ENCODE results near the gene NPL.

NPL gene

GRCh38 chr1:182768963-182769362 is 20.6 kb upstream of the NPL start:
- no peak for TF ChIP-seq USF1 (IDR thresholded peaks at IDR 0.05)

GRCh38 chr1:182770232-182770631 is 19.3 kb upstream of the NPL start:
- TF ChIP-seq REST (IDR thresholded peaks at IDR 0.05; ENCODE audit: low read depth) (no peak), YY1 (IDR thresholded peaks at IDR 0.05; ENCODE audit: low read depth) (no peak), CREB1 (IDR thresholded peaks at IDR 0.05; ENCODE audit: low read depth) (no peak), RAD21 (IDR thresholded peaks at IDR 0.05; ENCODE audit: low read depth) (no peak), EGR1 (IDR thresholded peaks at IDR 0.05) (no peak), USF1 (IDR thresholded peaks at IDR 0.05) (no peak), TCF12 (IDR thresholded peaks at IDR 0.05; ENCODE audit: low read depth) (no peak), TEAD4 (IDR thresholded peaks at IDR 0.05) (no peak), ZBTB7A (IDR thresholded peaks at IDR 0.05; ENCODE audit: low read depth) (no peak), EP300 (IDR thresholded peaks at IDR 0.05; ENCODE audit: borderline replicate concordance) (no peak), MAX (IDR thresholded peaks at IDR 0.05) (no peak), CEBPB (IDR thresholded peaks at IDR 0.05) (no peak), TAF1 (IDR thresholded peaks at IDR 0.05; ENCODE audit: low read depth) (no peak), NFIC (IDR thresholded peaks at IDR 0.05) (no peak), FOXM1 (IDR thresholded peaks at IDR 0.05; ENCODE audit: borderline replicate concordance, low read depth) (no peak)

GRCh38 chr1:182771187-182771984 is 18.2 kb upstream of the NPL start:
- TF ChIP-seq TCF12 (IDR thresholded peaks at IDR 0.05; ENCODE audit: low read depth) (no peak), CREB1 (IDR thresholded peaks at IDR 0.05; ENCODE audit: low read depth) (no peak), FOXM1 (IDR thresholded peaks at IDR 0.05; ENCODE audit: borderline replicate concordance, low read depth) (no peak), EGR1 (IDR thresholded peaks at IDR 0.05) (no peak), TAF1 (IDR thresholded peaks at IDR 0.05; ENCODE audit: low read depth) (no peak), NFIC (IDR thresholded peaks at IDR 0.05) (no peak), USF1 (IDR thresholded peaks at IDR 0.05) (no peak), RAD21 (IDR thresholded peaks at IDR 0.05; ENCODE audit: low read depth) (no peak), MAX (IDR thresholded peaks at IDR 0.05) (no peak), TEAD4 (IDR thresholded peaks at IDR 0.05) (no peak), ZBTB7A (IDR thresholded peaks at IDR 0.05; ENCODE audit: low read depth) (no peak), YY1 (IDR thresholded peaks at IDR 0.05; ENCODE audit: low read depth) (no peak), REST (IDR thresholded peaks at IDR 0.05; ENCODE audit: low read depth) (no peak), CEBPB (IDR thresholded peaks at IDR 0.05) (no peak), EP300 (IDR thresholded peaks at IDR 0.05; ENCODE audit: borderline replicate concordance) (no peak)

GRCh38 chr1:182777386-182777785 is 12.2 kb upstream of the NPL start:
- TF ChIP-seq MAX (IDR thresholded peaks at IDR 0.05) (no peak), CEBPB (IDR thresholded peaks at IDR 0.05) (no peak), EP300 (IDR thresholded peaks at IDR 0.05; ENCODE audit: borderline replicate concordance) (no peak), FOXM1 (IDR thresholded peaks at IDR 0.05; ENCODE audit: borderline replicate concordance, low read depth) (no peak), ZBTB7A (IDR thresholded peaks at IDR 0.05; ENCODE audit: low read depth) (no peak), USF1 (IDR thresholded peaks at IDR 0.05) (no peak), CREB1 (IDR thresholded peaks at IDR 0.05; ENCODE audit: low read depth) (no peak), YY1 (IDR thresholded peaks at IDR 0.05; ENCODE audit: low read depth) (no peak)

GRCh38 chr1:182778862-182779261 is 10.7 kb upstream of the NPL start:
- TF ChIP-seq MAX (IDR thresholded peaks at IDR 0.05): no peak
- TF ChIP-seq NFIC (IDR thresholded peaks at IDR 0.05): no peak
- no peak for TF ChIP-seq USF1 (IDR thresholded peaks at IDR 0.05)
- TF ChIP-seq CEBPB (IDR thresholded peaks at IDR 0.05): no peak
- TF ChIP-seq TCF12 (IDR thresholded peaks at IDR 0.05; ENCODE audit: low read depth): no peak
- no peak for TF ChIP-seq RAD21 (IDR thresholded peaks at IDR 0.05; ENCODE audit: low read depth)
- no peak for TF ChIP-seq EP300 (IDR thresholded peaks at IDR 0.05; ENCODE audit: borderline replicate concordance)
- no peak for TF ChIP-seq EGR1 (IDR thresholded peaks at IDR 0.05)
- no peak for TF ChIP-seq YY1 (IDR thresholded peaks at IDR 0.05; ENCODE audit: low read depth)
- no peak for TF ChIP-seq FOXM1 (IDR thresholded peaks at IDR 0.05; ENCODE audit: borderline replicate concordance, low read depth)
- TF ChIP-seq TEAD4 (IDR thresholded peaks at IDR 0.05): no peak
- no peak for TF ChIP-seq TAF1 (IDR thresholded peaks at IDR 0.05; ENCODE audit: low read depth)
- no peak for TF ChIP-seq ZBTB7A (IDR thresholded peaks at IDR 0.05; ENCODE audit: low read depth)

All from Ishikawa (cell line).